CD14-positive monocyte (primary cell): Measurements from ENCODE around the gene NARF. TPM values are rescaled to one million over a fixed set of nuclear protein-coding genes. Genes with fewer than 3 reads are reported as not detected.
A peak's percentile ranks its signal among the peaks of the same experiment; 100 is the strongest.

Source experiments
- DNase-seq, 3 donors: peaks; one replicate each; pipeline ENCODE4 v3.0.0-alpha.2; 2011 to 2022
- H2AFZ ChIP-seq: 2 replicates; pipeline ENCODE4 v1.6.0; 2012; ENCODE audit warnings: mild to moderate bottlenecking, low read depth, low read length, inconsistent platforms; ENCODE audit not compliant: insufficient read depth, poor library complexity, severe bottlenecking
- H3K27ac ChIP-seq, 2 donors: 1 replicate in 1 of 2; 2 replicates in 1 of 2; pipeline ENCODE4 v1.5.1; 2012 to 2013; ENCODE audit warnings: low read length in 2 of 2, control low read depth in 1 of 2, inconsistent platforms in 1 of 2, low read depth in 1 of 2, mild to moderate bottlenecking in 1 of 2
- H3K27me3 ChIP-seq, 2 donors: one replicate each; pipeline versions ENCODE4 v1.6.0 to v1.6.1; 2011 to 2013; ENCODE audit warnings: low read length in 2 of 2; ENCODE audit not compliant: control insufficient read depth in 2 of 2, insufficient read depth in 2 of 2
- H3K36me3 ChIP-seq, 2 donors: replicated peaks in 1 of 2; 1 replicate in 1 of 2; 2 replicates in 1 of 2; pipeline versions ENCODE4 v1.5.1 to v1.6.1; 2012 to 2013; ENCODE audit warnings: low read length in 2 of 2, control low read depth in 1 of 2, inconsistent platforms in 1 of 2, mild to moderate bottlenecking in 1 of 2; ENCODE audit not compliant: insufficient read depth in 2 of 2, control insufficient read depth in 1 of 2
- H3K4me1 ChIP-seq, 2 donors: 1 replicate in 1 of 2; 2 replicates in 1 of 2; pipeline versions ENCODE4 v1.5.1 to v1.6.1; 2012 to 2013; ENCODE audit warnings: low read length in 2 of 2, control low read depth in 1 of 2, inconsistent platforms in 1 of 2, mild to moderate bottlenecking in 1 of 2, moderate library complexity in 1 of 2; ENCODE audit not compliant: insufficient read depth in 2 of 2, control insufficient read depth in 1 of 2
- H3K4me2 ChIP-seq: replicated peaks from 2 replicates; pipeline ENCODE3; 2012; ENCODE audit warnings: low read length, moderate library complexity, mild to moderate bottlenecking; ENCODE audit not compliant: poor library complexity, severe bottlenecking; ENCODE audit errors: extremely low read depth
- H3K4me3 ChIP-seq, 3 experiments: fragments of 200-600 bp in 1 of 3; sonication (generic) in 1 of 3; replicated peaks in 1 of 3; 1 replicate in 2 of 3; 2 replicates in 1 of 3; pipeline ENCODE4 v1.5.1; 2011 to 2013; ENCODE audit warnings: low read length in 3 of 3, mild to moderate bottlenecking in 3 of 3, control low read depth in 2 of 3, low read depth in 2 of 3, inconsistent platforms in 1 of 3, moderate library complexity in 1 of 3
- H3K79me2 ChIP-seq: 2 replicates; pipeline ENCODE4 v1.6.0; 2012; ENCODE audit warnings: mild to moderate bottlenecking, control low read depth, inconsistent platforms, low read length, moderate library complexity; ENCODE audit not compliant: insufficient read depth
- H3K9ac ChIP-seq: 2 replicates; pipeline ENCODE4 v1.6.0; 2017; ENCODE audit warnings: low read length, mild to moderate bottlenecking; ENCODE audit not compliant: insufficient read depth, poor library complexity, severe bottlenecking
- H3K9me3 ChIP-seq, 2 donors: replicated peaks in 1 of 2; 1 replicate in 1 of 2; 2 replicates in 1 of 2; pipeline versions ENCODE4 v1.5.1 to v1.6.1; 2012 to 2013; ENCODE audit warnings: low read length in 2 of 2, control low read depth in 1 of 2; ENCODE audit not compliant: control insufficient read depth in 1 of 2, insufficient read depth in 1 of 2
- H4K20me1 ChIP-seq: 2 replicates; pipeline ENCODE4 v1.6.0; 2012; ENCODE audit warnings: mild to moderate bottlenecking, low read length, control low read depth, moderate library complexity; ENCODE audit not compliant: insufficient read depth
- H3K27ac Mint-ChIP-seq, 7 donors: one replicate each; pipeline ENCODE4 v1.8.0; 2020; ENCODE audit warnings: mild to moderate bottlenecking in 7 of 7, mixed read lengths in 7 of 7, moderate library complexity in 6 of 7, inconsistent platforms in 2 of 7
- H3K27me3 Mint-ChIP-seq, 3 donors: one replicate each; pipeline ENCODE4 v1.8.0; 2021 to 2022; ENCODE audit warnings: low read depth in 3 of 3, mild to moderate bottlenecking in 3 of 3, mixed read lengths in 3 of 3, moderate library complexity in 3 of 3, inconsistent platforms in 1 of 3
- H3K36me3 Mint-ChIP-seq, 2 donors: one replicate each; pipeline ENCODE4 v1.8.0; 2020; ENCODE audit warnings: mixed read lengths in 2 of 2, inconsistent platforms in 1 of 2, mild to moderate bottlenecking in 1 of 2
- H3K4me1 Mint-ChIP-seq: one replicate; pipeline ENCODE4 v1.8.0; 2020; ENCODE audit warnings: mild to moderate bottlenecking, mixed read lengths
- H3K4me3 Mint-ChIP-seq, 2 donors: one replicate each; pipeline ENCODE4 v1.8.0; 2020; ENCODE audit warnings: mild to moderate bottlenecking in 2 of 2, mixed read lengths in 2 of 2, moderate library complexity in 1 of 2
- H3K9me3 Mint-ChIP-seq, 7 donors: one replicate each; pipeline ENCODE4 v1.8.0; 2020 to 2022; ENCODE audit warnings: mixed read lengths in 7 of 7, mild to moderate bottlenecking in 6 of 7, moderate library complexity in 6 of 7, inconsistent platforms in 2 of 7
- WGBS: methylation state at CpG from one replicate; pipeline ENCODE4 v1.1.5; 2013; ENCODE audit warnings: missing lambda C conversion rate; ENCODE audit not compliant: insufficient coverage; 5-methylcytosine and 5-hydroxymethylcytosine counted together
- intact Hi-C, 2 donors: fragments of 100-400 bp; cut with micrococcal nuclease; formaldehyde crosslinking; loops; one replicate each; pipeline versions ENCODE4 v1.15.0 to v1.15.1; 2023
- polyA plus RNA-seq, 3 donors: library from polyadenylated mRNA; depleted of rRNA in 1 of 3; unstranded in 2 of 3; stranded (reverse) in 1 of 3; fragments of 300-500 nt in 2 of 3; fragments of >200 nt in 1 of 3; fragmentation: Illumina TruSeq in 2 of 3; gene quantifications; 1 replicate in 2 of 3; 2 replicates in 1 of 3; pipeline ENCODE4 v1.2.3, GENCODE V29; 2012 to 2021
- TF ChIP-seq, protein P1 (sequence below): fragments of 200-600 bp; IDR thresholded peaks from one replicate; pipeline ENCODE4 v1.8.0; 2022; ENCODE audit warnings: antibody characterized with exemption, mild to moderate bottlenecking

The NARF gene
- polyA plus RNA-seq, 3 donors = 91.2 to 101 (median 100) TPM

DNA sequence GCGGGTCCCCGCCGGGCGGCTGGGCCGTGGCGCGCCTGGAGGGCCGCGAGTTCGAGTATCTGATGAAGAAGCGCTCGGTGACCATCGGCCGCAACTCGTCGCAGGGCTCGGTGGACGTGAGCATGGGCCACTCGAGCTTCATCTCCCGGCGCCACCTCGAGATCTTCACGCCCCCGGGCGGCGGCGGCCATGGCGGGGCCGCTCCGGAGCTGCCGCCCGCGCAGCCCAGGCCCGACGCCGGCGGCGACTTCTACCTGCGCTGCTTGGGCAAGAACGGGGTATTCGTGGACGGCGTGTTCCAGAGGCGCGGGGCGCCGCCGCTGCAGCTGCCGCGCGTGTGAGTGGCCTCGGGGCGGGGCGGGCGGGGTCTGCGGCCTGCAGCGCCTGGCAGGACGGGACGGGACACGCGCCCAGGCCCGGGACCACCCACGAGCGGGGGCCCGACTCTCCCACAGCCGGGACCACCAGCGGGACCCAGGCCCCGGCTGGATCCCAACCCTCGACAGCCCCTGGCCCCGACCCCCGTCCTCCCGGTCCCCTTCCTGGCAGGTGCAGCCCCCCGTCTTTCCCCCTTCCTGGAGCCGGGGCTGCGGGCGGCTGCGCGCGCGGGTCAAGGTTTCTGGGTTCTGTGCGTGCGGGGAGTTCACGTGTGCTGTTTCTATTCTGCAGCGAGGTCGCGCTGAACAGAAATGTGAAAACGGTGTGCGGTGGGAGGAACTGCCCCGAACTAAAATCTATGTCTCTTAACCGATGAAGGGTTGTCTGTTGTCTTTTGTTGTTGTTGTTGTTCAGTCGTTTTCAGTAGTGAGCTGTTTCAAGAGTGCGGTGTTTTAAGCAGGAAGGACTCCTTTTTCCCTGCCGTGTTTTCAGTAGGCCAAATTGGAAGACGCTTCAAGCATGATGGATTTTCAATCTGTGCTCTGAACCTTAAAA is 61.7 kb downstream of the NARF start:
- peaks cover 51% of the 10 kb centered on the region for H4K20me1 ChIP-seq
- peaks cover 0 to 2% (median 0%) of the 10 kb centered on the region in 7 donors for H3K9me3 Mint-ChIP-seq
- H3K9ac ChIP-seq = peak overlapping the region; percentile 70
- peak in 1 of 3 donors; percentile 14 for DNase-seq
- H3K27ac Mint-ChIP-seq = peak overlapping the region; percentile 35 to 87 (median 68)
- H3K27me3 Mint-ChIP-seq = no peaks in the 10 kb centered on the region
- H2AFZ ChIP-seq = peak overlapping the region; percentile 12
- TF ChIP-seq, protein P1, sequence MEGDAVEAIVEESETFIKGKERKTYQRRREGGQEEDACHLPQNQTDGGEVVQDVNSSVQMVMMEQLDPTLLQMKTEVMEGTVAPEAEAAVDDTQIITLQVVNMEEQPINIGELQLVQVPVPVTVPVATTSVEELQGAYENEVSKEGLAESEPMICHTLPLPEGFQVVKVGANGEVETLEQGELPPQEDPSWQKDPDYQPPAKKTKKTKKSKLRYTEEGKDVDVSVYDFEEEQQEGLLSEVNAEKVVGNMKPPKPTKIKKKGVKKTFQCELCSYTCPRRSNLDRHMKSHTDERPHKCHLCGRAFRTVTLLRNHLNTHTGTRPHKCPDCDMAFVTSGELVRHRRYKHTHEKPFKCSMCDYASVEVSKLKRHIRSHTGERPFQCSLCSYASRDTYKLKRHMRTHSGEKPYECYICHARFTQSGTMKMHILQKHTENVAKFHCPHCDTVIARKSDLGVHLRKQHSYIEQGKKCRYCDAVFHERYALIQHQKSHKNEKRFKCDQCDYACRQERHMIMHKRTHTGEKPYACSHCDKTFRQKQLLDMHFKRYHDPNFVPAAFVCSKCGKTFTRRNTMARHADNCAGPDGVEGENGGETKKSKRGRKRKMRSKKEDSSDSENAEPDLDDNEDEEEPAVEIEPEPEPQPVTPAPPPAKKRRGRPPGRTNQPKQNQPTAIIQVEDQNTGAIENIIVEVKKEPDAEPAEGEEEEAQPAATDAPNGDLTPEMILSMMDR = no peak
- H3K4me3 ChIP-seq = peak overlapping the region; percentile 55 to 86 (median 85)
- peak overlapping the region in 1 of 2 donors; percentile 67 for H3K27ac ChIP-seq
- peaks cover 2 to 4% of the 10 kb centered on the region in 2 donors for H3K36me3 Mint-ChIP-seq
- no peaks in the 10 kb centered on the region for H3K36me3 ChIP-seq
- peaks cover 26 to 34% of the 10 kb centered on the region in 2 donors for H3K4me1 ChIP-seq
- peaks cover 32% of the 10 kb centered on the region for H3K4me1 Mint-ChIP-seq
- peak overlapping the region; percentile 86 to 90 for H3K4me3 Mint-ChIP-seq
- intact Hi-C loops = loop anchor here in 1 of 2 donors (1.0 to 5.0 kb wide), 2 partner anchors 23 to 32 kb away; no protein-coding TSS in a partner anchor
- no peaks in the 10 kb centered on the region for H3K27me3 ChIP-seq
- H3K79me2 ChIP-seq = peaks cover 54% of the 10 kb centered on the region
- H3K4me2 ChIP-seq = peak overlapping the region; percentile 93
- WGBS = under 1% methylated on average over 84 of the region's 94 CpGs
- H3K9me3 ChIP-seq = no peaks in the 10 kb centered on the region

DNA sequence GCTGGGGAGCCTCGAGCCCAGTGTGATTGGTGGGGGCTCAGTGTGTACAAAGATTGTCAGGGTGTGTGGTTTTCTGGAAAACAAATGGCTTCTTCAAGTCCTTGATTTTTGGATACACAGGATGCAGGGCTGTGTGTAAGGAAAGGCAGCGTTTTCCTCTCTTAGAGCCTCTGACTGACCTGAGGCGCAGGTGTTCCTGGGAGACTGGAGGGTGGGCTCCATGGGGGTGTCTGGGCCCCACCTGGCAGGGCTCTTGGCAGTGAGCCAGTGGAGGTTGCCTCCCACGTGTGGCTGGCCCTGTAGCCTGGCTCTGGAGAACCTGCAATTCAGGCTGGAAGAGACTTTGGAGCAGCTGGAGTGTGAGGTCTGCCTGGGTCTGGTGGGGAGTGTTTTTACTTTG is 66.0 kb downstream of the NARF start:
- Mint-ChIP-seq H3K4me1 (peaks cover 39% of the 10 kb centered on the region), H3K27ac (peak overlapping the region in 5 of 7 donors; percentile 18 to 63 (median 33)), H3K9me3 (no peaks in the 10 kb centered on the region), H3K27me3 (no peaks in the 10 kb centered on the region), H3K4me3 (no peak overlapping the region), H3K36me3 (peaks cover 6 to 7% of the 10 kb centered on the region in 2 donors)
- Histone ChIP-seq H3K79me2 (peaks cover 97% of the 10 kb centered on the region), H3K4me1 (peaks cover 22 to 30% of the 10 kb centered on the region in 2 donors), H4K20me1 (peaks cover 94% of the 10 kb centered on the region), H3K9ac (no peak overlapping the region), H2AFZ (no peak overlapping the region), H3K36me3 (no peaks in the 10 kb centered on the region), H3K4me3 (no peak overlapping the region), H3K4me2 (no peak overlapping the region), H3K9me3 (no peaks in the 10 kb centered on the region), H3K27me3 (no peaks in the 10 kb centered on the region), H3K27ac (peak overlapping the region in 1 of 2 donors; percentile 7)
- TF ChIP-seq, protein P1 = no peak
- 50% methylated on average over 4 of the region's 4 CpGs for WGBS
- intact Hi-C loops = no loop called here
- DNase-seq = no peak
